K562 (cell line): ENCODE data around the gene B3GALNT2. TPM values are rescaled to one million over a fixed set of nuclear protein-coding genes. Genes with fewer than 3 reads are reported as not detected.

ENCODE experiments used
- BRD4 ChIP-seq: fragments of 200-600 bp; sonication (generic); IDR thresholded peaks from 2 replicates; pipeline ENCODE4 v1.6.1; 2017; ENCODE audit warnings: inconsistent platforms
- C11orf30 ChIP-seq: fragments of 450-650 bp; IDR thresholded peaks from 2 replicates; pipeline ENCODE4 v1.6.1; 2016; ENCODE audit warnings: low read depth, mild to moderate bottlenecking
- CEBPB ChIP-seq: fragments of 450-650 bp; IDR thresholded peaks from 2 replicates; pipeline ENCODE4 v1.6.1; 2016; ENCODE audit warnings: missing genetic modification characterization, missing compliant biosample characterization
- DACH1 ChIP-seq: fragments of 450-650 bp; IDR thresholded peaks from 2 replicates; pipeline ENCODE4 v1.6.1; 2018; ENCODE audit not compliant: partially characterized antibody
- DPF2 ChIP-seq: fragments of 450-650 bp; IDR thresholded peaks from 2 replicates; pipeline ENCODE4 v1.6.1; 2016
- GABPA ChIP-seq: fragments of 200-800 bp; sonication (Bioruptor generic); conservative IDR thresholded peaks from 2 replicates; pipeline ENCODE4 v1.6.1; 2016; ENCODE audit warnings: low read depth, missing genetic modification characterization, missing compliant biosample characterization
- HSF4 ChIP-seq: fragments of 250-450 bp; sonication (Bioruptor Pico); IDR thresholded peaks from 2 replicates; pipeline ENCODE4 v2.1.2; 2022; ENCODE audit warnings: mild to moderate bottlenecking, moderate library complexity, borderline replicate concordance
- KAT8 ChIP-seq: fragments of 450-650 bp; IDR thresholded peaks from 2 replicates; pipeline ENCODE4 v1.6.1; 2016; ENCODE audit warnings: low read depth, mild to moderate bottlenecking
- KHSRP ChIP-seq: fragments of 450-650 bp; IDR thresholded peaks from 2 replicates; pipeline ENCODE4 v1.6.1; 2017
- POU5F1 ChIP-seq: fragments of 150-350 bp; IDR thresholded peaks from 2 replicates; pipeline ENCODE4 v1.6.1; 2014; ENCODE audit warnings: borderline replicate concordance, low read length, low read depth, mild to moderate bottlenecking; ENCODE audit not compliant: partially characterized antibody
- SIN3A ChIP-seq, 2 experiments: fragments of 150-350 bp in 1 of 2; IDR thresholded peaks; 2 replicates each; pipeline ENCODE4 v1.6.1; 2011 to 2016; ENCODE audit warnings: borderline replicate concordance in 2 of 2, low read depth in 2 of 2, low read length in 2 of 2, mild to moderate bottlenecking in 2 of 2, moderate library complexity in 2 of 2; ENCODE audit not compliant: control insufficient read depth in 1 of 2
- SIX5 ChIP-seq, 2 experiments: IDR thresholded peaks; 2 replicates each; pipeline ENCODE4 v1.6.1; 2011; ENCODE audit warnings: low read length in 2 of 2, borderline replicate concordance in 1 of 2, low read depth in 1 of 2, mild to moderate bottlenecking in 1 of 2, moderate library complexity in 1 of 2; ENCODE audit not compliant: insufficient read depth in 1 of 2
- SMAD2 ChIP-seq: fragments of 150-350 bp; IDR thresholded peaks from 2 replicates; pipeline ENCODE4 v1.6.1; 2014; ENCODE audit warnings: low read depth, mild to moderate bottlenecking, low read length
- SMARCA5 ChIP-seq: fragments of 450-650 bp; IDR thresholded peaks from 2 replicates; pipeline ENCODE4 v1.6.1; 2016
- TARDBP ChIP-seq: fragments of 450-650 bp; IDR thresholded peaks from 2 replicates; pipeline ENCODE4 v1.6.1; 2016
- TCF3 ChIP-seq: sonication (generic); formaldehyde crosslinking; IDR thresholded peaks from 2 replicates; pipeline ENCODE4 v1.4.0; 2020; ENCODE audit warnings: mild to moderate bottlenecking, missing genetic modification reagents
- TCF7 ChIP-seq: sonication (generic); IDR thresholded peaks from 2 replicates; pipeline ENCODE4 v1.6.1; 2016; ENCODE audit warnings: antibody characterized with exemption, borderline replicate concordance
- TFAM ChIP-seq: fragments of 250-450 bp; sonication (Bioruptor Pico); conservative IDR thresholded peaks from 2 replicates; pipeline ENCODE4 v1.5.0; 2021; ENCODE audit warnings: mild to moderate bottlenecking, moderate library complexity
- TRIM24 ChIP-seq, 2 experiments: fragments of 450-650 bp; IDR thresholded peaks; 2 replicates each; pipeline ENCODE4 v1.6.1; 2016
- XRCC3 ChIP-seq: fragments of 450-650 bp; IDR thresholded peaks from 2 replicates; pipeline ENCODE4 v1.6.1; 2017; ENCODE audit warnings: mild to moderate bottlenecking, moderate library complexity
- ZBTB17 ChIP-seq: fragments of 450-650 bp; formaldehyde crosslinking; IDR thresholded peaks from 2 replicates; pipeline ENCODE4 v1.4.0; 2020; ENCODE audit warnings: mild to moderate bottlenecking
- ZNF134 ChIP-seq: fragments of 250-450 bp; sonication (Bioruptor Pico); conservative IDR thresholded peaks from 2 replicates; pipeline ENCODE4 v1.4.0; 2020
- ZNF586 ChIP-seq: fragments of 450-650 bp; formaldehyde crosslinking; conservative IDR thresholded peaks from 2 replicates; pipeline ENCODE4 v1.4.0; 2020; ENCODE audit warnings: mild to moderate bottlenecking, moderate library complexity
- ZNF780A ChIP-seq: fragments of 250-450 bp; sonication (Bioruptor Pico); IDR thresholded peaks from 2 replicates; pipeline ENCODE4 v1.5.0; 2021; ENCODE audit warnings: mild to moderate bottlenecking
- polyA plus RNA-seq, 8 experiments: library from polyadenylated mRNA; depleted of rRNA in 4 of 8; stranded (reverse) in 5 of 8; unstranded in 3 of 8; fragments of >200 nt; fragmentation: Nextera tagmentation in 2 of 8; fragmentation: Illumina TruSeq in 1 of 8; extraction: Ambion mirVana in 2 of 8; extraction: Trizol in 1 of 8; gene quantifications; 2 replicates each; pipeline versions ENCODE4 v1.2.1 to v1.2.3, GENCODE V29; 2011 to 2014; ENCODE audit warnings: inconsistent platforms in 1 of 8, missing spikeins in 1 of 8
- total RNA-seq, 7 experiments: library from RNA; depleted of rRNA in 6 of 7; stranded (reverse); fragments of >200 nt in 6 of 7; fragmentation: Illumina TruSeq in 2 of 7; extraction: Trizol in 2 of 7; gene quantifications; 2 replicates each; pipeline versions ENCODE4 v1.2.1 to v1.2.3, GENCODE V29; 2011 to 2021; ENCODE audit warnings: low replicate concordance in 1 of 7
- TF ChIP-seq, protein P1 (sequence below): fragments of 250-450 bp; sonication (Bioruptor Pico); IDR thresholded peaks from 2 replicates; pipeline ENCODE4 v1.5.0; 2020; ENCODE audit warnings: mild to moderate bottlenecking, borderline replicate concordance
- TF ChIP-seq, protein P2 (sequence below): fragments of 450-650 bp; IDR thresholded peaks from 2 replicates; pipeline ENCODE4 v1.6.1; 2017; ENCODE audit warnings: antibody characterized with exemption, mild to moderate bottlenecking

Gene B3GALNT2
- total and polyA plus RNA-seq, 9 of the 15 experiments (the other 6 are each of a cell fraction or from before 2014, with no cell fraction given), result 2.0 to 31.7 (median 22.9) TPM

DNA sequence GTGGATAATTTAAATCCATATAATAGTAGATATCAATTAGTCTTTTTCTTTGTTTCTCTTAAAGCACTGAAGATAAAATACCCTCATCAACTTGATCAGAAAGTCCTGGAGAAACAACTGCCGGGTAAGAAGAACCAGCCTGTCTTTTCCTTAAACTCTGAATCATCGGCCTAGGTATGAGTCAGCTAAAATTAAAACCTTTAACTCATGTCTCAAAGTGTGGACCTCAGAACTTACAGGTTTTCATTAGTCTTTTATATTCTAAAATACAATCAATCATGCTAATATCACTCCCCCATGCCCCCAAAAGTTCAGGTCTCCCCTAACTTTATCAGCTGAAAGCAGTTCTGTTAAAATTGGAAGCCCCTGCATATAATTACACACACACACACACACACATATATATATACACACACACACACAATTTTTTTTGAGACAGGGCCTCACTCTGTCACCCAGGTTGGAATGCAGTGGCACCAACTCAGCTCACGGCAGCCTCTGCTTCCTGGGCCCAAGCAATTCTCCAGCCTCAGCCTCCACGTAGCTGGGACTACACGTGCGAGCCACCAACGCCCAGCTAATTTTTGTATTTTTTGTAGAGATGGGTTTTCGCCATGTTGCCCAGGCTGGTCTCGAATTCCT lies 61.3 kb downstream of the B3GALNT2 start (continued):
- TF ChIP-seq, protein P1, sequence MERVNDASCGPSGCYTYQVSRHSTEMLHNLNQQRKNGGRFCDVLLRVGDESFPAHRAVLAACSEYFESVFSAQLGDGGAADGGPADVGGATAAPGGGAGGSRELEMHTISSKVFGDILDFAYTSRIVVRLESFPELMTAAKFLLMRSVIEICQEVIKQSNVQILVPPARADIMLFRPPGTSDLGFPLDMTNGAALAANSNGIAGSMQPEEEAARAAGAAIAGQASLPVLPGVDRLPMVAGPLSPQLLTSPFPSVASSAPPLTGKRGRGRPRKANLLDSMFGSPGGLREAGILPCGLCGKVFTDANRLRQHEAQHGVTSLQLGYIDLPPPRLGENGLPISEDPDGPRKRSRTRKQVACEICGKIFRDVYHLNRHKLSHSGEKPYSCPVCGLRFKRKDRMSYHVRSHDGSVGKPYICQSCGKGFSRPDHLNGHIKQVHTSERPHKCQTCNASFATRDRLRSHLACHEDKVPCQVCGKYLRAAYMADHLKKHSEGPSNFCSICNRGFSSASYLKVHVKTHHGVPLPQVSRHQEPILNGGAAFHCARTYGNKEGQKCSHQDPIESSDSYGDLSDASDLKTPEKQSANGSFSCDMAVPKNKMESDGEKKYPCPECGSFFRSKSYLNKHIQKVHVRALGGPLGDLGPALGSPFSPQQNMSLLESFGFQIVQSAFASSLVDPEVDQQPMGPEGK (CRISPR knock-in tag), result no peak
- TF ChIP-seq SIX5 (IDR thresholded peaks at IDR 0.05; ENCODE audit: borderline replicate concordance in 1 of 2, insufficient read depth in 1 of 2, low read depth in 1 of 2, low read length in 2 of 2) (0 out of 4 replicates have a peak, but pooled peaks of 1 of the 2 experiments have one; percentile 3), C11orf30 (peak; percentile 98), DACH1 (peak; percentile 6), HSF4 (no peak), ZBTB17 (CRISPR knock-in tag) (no peak), SMARCA5 (peak; percentile 55; the same call in 1 of the 2 replicates), TCF7 (no peak), ZNF780A (CRISPR knock-in tag) (no peak), TFAM (no peak), BRD4 (no peak), SIN3A (IDR thresholded peaks at IDR 0.05; ENCODE audit: borderline replicate concordance in 2 of 2, control insufficient read depth in 1 of 2, low read depth in 2 of 2, low read length in 2 of 2) (no peak), POU5F1 (no peak), TRIM24 (IDR thresholded peaks at IDR 0.05) (peak in 1 of 2 experiments; percentile 36; a peak in 1 of 4 replicates), DPF2 (peak; percentile 88), SMAD2 (no peak), ZNF586 (CRISPR knock-in tag) (no peak), KAT8 (no peak), ZNF134 (no peak), GABPA (tag) (no peak), KHSRP (no peak), TCF3 (CRISPR knock-in tag) (no peak), CEBPB (no peak), XRCC3 (no peak), TARDBP (no peak)
- TF ChIP-seq, protein P2, sequence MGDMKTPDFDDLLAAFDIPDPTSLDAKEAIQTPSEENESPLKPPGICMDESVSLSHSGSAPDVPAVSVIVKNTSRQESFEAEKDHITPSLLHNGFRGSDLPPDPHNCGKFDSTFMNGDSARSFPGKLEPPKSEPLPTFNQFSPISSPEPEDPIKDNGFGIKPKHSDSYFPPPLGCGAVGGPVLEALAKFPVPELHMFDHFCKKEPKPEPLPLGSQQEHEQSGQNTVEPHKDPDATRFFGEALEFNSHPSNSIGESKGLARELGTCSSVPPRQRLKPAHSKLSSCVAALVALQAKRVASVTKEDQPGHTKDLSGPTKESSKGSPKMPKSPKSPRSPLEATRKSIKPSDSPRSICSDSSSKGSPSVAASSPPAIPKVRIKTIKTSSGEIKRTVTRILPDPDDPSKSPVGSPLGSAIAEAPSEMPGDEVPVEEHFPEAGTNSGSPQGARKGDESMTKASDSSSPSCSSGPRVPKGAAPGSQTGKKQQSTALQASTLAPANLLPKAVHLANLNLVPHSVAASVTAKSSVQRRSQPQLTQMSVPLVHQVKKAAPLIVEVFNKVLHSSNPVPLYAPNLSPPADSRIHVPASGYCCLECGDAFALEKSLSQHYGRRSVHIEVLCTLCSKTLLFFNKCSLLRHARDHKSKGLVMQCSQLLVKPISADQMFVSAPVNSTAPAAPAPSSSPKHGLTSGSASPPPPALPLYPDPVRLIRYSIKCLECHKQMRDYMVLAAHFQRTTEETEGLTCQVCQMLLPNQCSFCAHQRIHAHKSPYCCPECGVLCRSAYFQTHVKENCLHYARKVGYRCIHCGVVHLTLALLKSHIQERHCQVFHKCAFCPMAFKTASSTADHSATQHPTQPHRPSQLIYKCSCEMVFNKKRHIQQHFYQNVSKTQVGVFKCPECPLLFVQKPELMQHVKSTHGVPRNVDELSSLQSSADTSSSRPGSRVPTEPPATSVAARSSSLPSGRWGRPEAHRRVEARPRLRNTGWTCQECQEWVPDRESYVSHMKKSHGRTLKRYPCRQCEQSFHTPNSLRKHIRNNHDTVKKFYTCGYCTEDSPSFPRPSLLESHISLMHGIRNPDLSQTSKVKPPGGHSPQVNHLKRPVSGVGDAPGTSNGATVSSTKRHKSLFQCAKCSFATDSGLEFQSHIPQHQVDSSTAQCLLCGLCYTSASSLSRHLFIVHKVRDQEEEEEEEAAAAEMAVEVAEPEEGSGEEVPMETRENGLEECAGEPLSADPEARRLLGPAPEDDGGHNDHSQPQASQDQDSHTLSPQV, result peak; percentile 95
